ENCODE measurements around the gene PRSS50. TPM values are rescaled to one million over a fixed set of nuclear protein-coding genes. Genes with fewer than 3 reads are reported as not detected.

The PRSS50 gene
- total RNA-seq, 1 donor from 2014 or later: not detected

DNA sequence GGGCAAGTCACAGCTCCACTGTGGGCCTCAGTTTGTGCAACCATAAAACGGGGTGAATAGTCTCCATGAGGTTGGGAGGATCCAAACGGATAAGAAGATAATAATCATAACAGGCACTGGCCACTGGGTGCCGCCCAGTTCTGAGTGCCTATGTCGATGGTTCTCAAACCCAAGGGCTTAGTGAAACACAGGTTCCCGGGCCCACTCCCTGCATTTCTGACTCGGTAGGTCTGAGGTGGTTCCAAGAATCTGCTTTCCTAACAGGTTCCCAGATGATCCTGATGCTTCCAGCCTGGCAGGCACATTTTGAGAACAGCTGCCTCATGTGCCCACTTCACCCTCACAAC, 45.3 kb downstream of the PRSS50 start:
- TF ChIP-seq POLR2A (IDR thresholded peaks at IDR 0.05): no peak
- TF ChIP-seq POLR2AphosphoS5 (IDR thresholded peaks at IDR 0.05; ENCODE audit: insufficient read depth in 1 of 2, low read depth in 1 of 2): no peak
- TF ChIP-seq, protein P1, sequence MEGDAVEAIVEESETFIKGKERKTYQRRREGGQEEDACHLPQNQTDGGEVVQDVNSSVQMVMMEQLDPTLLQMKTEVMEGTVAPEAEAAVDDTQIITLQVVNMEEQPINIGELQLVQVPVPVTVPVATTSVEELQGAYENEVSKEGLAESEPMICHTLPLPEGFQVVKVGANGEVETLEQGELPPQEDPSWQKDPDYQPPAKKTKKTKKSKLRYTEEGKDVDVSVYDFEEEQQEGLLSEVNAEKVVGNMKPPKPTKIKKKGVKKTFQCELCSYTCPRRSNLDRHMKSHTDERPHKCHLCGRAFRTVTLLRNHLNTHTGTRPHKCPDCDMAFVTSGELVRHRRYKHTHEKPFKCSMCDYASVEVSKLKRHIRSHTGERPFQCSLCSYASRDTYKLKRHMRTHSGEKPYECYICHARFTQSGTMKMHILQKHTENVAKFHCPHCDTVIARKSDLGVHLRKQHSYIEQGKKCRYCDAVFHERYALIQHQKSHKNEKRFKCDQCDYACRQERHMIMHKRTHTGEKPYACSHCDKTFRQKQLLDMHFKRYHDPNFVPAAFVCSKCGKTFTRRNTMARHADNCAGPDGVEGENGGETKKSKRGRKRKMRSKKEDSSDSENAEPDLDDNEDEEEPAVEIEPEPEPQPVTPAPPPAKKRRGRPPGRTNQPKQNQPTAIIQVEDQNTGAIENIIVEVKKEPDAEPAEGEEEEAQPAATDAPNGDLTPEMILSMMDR (IDR thresholded peaks at IDR 0.05): no peak
- Histone ChIP-seq H3K9me3 (no peaks in the 10 kb centered on the region), H3K36me3 (peaks cover 0 to 7% of the 10 kb centered on the region in 2 donors), H3K27ac (no peak overlapping the region), H3K4me3 (no peak overlapping the region), H3K27me3 (no peaks in the 10 kb centered on the region), H3K4me1 (no peaks in the 10 kb centered on the region)
- intact Hi-C loops (cut with DNase I): no loop called here
- DNase-seq (ENCODE audit: extremely low spot score in 2 of 2): no peak

DNA sequence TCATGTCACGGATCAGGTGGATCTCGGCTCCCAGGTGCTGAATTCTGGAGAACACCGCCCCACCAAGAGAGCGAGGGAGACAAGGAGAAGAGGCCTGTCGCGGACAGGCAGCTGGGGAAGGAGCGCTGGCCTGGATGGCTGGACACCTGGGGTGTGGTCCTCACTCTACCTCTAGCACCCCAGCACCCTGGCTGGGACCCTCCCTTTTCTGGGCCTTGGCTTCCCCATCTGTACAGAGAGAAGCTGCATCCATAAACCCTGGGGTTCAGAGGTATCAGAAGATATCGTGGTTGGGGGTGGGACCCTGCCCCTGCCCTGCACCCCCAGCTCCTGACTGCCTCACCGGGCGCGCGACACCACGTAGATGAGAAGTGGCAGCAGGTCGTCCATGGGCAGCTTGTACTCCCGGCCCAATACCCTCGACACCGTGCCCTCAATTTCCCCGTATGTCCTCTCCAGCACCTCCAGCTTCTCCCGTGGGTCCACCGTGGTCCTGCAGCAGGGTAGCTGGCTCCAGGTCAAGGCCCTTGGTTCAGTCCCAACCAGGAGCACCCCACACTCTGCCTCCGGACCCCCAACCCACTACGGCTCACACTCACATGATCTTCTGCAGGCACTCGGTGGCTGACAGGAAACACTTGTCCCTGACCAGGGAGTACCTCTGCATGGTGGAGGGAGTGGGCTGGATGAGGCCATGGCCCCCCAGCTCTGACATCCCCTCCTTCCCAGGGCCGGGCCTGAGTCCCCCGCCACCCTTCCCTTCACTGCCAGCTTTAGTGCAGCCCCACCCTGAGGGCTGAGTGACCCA, 45.9 kb downstream of the PRSS50 start:
- DNase-seq (ENCODE audit: extremely low spot score in 2 of 2): no peak
- Histone ChIP-seq H3K4me3 (no peak overlapping the region), H3K4me1 (no peaks in the 10 kb centered on the region), H3K27me3 (no peaks in the 10 kb centered on the region), H3K36me3 (peaks cover 0 to 7% of the 10 kb centered on the region in 2 donors), H3K27ac (no peak overlapping the region), H3K9me3 (no peaks in the 10 kb centered on the region)
- TF ChIP-seq POLR2AphosphoS5 (IDR thresholded peaks at IDR 0.05; ENCODE audit: insufficient read depth in 1 of 2, low read depth in 1 of 2) (no peak), POLR2A (IDR thresholded peaks at IDR 0.05) (no peak)
- TF ChIP-seq, protein P1 (IDR thresholded peaks at IDR 0.05): no peak
- intact Hi-C loops (cut with DNase I): no loop called here

DNA sequence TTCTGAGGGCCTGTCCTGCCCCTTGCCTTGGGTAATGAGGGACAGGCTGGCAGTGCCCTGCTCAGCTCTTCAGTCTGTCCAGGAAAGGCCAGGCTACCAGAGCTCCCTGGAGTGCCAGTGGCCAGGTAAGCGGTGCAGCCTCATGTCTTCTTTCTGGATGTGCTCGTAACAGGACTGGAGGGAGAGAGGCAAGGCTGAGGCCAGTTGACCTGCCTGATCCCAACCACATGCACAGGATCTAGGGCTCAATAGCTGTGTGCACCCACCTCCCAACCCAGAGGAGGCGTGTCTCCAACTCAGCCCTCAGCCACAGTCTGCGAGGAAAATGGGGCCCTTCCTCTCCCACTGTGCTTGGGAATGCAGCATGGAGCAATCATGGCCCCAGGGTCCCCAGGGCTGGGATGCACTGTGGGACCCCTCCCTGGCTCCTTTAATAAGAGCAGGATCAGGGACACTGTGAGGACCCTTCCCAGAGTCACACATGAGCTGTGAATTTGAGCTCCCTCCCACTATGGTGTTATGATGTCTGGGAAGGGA, 46.7 kb downstream of the PRSS50 start:
- no peaks in the 10 kb centered on the region for H3K27me3 ChIP-seq
- no peak overlapping the region for H3K27ac ChIP-seq
- H3K9me3 ChIP-seq: no peaks in the 10 kb centered on the region
- intact Hi-C loops (cut with DNase I): no loop called here
- no peaks in the 10 kb centered on the region for H3K4me1 ChIP-seq
- H3K4me3 ChIP-seq: no peak overlapping the region
- DNase-seq (ENCODE audit: extremely low spot score in 2 of 2): no peak
- peaks cover 0 to 7% of the 10 kb centered on the region in 2 donors for H3K36me3 ChIP-seq
- TF ChIP-seq POLR2AphosphoS5 (IDR thresholded peaks at IDR 0.05; ENCODE audit: insufficient read depth in 1 of 2, low read depth in 1 of 2): no peak
- no peak for TF ChIP-seq POLR2A (IDR thresholded peaks at IDR 0.05)
- TF ChIP-seq, protein P1 (IDR thresholded peaks at IDR 0.05): no peak

DNA sequence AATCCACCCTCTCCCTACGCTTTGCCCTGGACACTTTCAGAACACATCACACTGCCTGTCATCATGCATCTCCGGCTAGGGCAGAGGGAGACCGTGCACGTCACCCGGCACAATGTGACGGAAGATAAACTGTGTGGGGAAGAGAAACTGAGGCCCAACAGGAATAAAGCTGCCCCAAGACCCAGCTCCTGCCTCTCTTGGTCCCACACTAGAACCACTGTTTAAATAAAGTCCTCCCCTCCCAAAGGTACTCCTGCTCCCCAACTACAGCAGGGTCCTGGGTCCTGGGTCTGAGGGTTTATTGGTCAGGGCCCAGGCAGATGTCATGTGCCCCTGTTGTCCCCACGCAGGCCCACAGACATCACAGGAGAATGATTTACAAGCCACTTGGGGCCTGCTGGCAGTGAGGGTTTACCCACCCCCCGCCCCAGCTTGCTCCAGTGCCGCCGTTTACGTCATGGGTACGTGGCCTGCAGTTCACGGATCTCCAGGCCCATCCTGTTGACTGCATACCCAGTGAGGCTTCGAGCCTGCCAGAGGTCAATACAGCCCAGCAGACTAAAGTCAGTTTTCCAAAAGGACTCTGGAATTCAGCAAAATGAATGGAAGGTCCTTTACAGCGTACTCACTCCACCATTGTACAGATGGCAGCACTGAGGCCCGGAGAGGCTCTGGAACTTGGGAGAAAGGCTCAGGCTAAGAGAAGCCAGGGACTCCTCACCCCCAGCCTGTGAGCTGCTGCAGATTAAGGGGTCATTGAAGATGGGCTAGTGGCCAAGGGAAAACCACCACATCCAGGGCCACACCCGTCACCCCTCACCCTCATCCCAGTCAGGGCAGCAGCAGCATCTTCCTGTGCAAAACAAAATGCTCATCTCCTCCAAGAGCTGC, 47.4 kb downstream of the PRSS50 start:
- intact Hi-C loops (cut with DNase I): no loop called here
- Histone ChIP-seq H3K27me3 (no peaks in the 10 kb centered on the region), H3K9me3 (no peaks in the 10 kb centered on the region), H3K4me3 (no peak overlapping the region), H3K27ac (no peak overlapping the region), H3K36me3 (peaks cover 0 to 7% of the 10 kb centered on the region in 2 donors), H3K4me1 (no peaks in the 10 kb centered on the region)
- no peak for TF ChIP-seq POLR2A (IDR thresholded peaks at IDR 0.05)
- no peak for TF ChIP-seq POLR2AphosphoS5 (IDR thresholded peaks at IDR 0.05; ENCODE audit: insufficient read depth in 1 of 2, low read depth in 1 of 2)
- TF ChIP-seq, protein P1 (IDR thresholded peaks at IDR 0.05): no peak
- no peak for DNase-seq (ENCODE audit: extremely low spot score in 2 of 2)

All from vagina (tissue), 2 donors.